Osteoblast (primary cell): ENCODE data around the gene C3orf70. TPM values are rescaled to one million over a fixed set of nuclear protein-coding genes. Genes with fewer than 3 reads are reported as not detected.

Source experiments
- DNase-seq: peaks from one replicate; pipeline ENCODE4 v3.0.0; 2011; ENCODE audit warnings: low spot score, mixed read lengths; ENCODE audit not compliant: insufficient read length; ENCODE audit errors: missing footprints
- H2AFZ ChIP-seq: 2 replicates; pipeline ENCODE4 v1.6.0; 2011; ENCODE audit warnings: mild to moderate bottlenecking, low read length
- H3K27ac ChIP-seq: 2 replicates; pipeline ENCODE4 v1.5.1; 2011; ENCODE audit warnings: mild to moderate bottlenecking, low read depth, low read length, moderate library complexity
- H3K27me3 ChIP-seq: 2 replicates; pipeline ENCODE4 v1.6.0; 2012; ENCODE audit warnings: mild to moderate bottlenecking, control low read depth, inconsistent platforms, low read length, moderate library complexity; ENCODE audit not compliant: insufficient read depth
- H3K36me3 ChIP-seq: 2 replicates; pipeline ENCODE4 v1.5.1; 2011; ENCODE audit warnings: mild to moderate bottlenecking, low read length, control low read depth, moderate library complexity; ENCODE audit not compliant: insufficient read depth
- H3K4me1 ChIP-seq: 2 replicates; pipeline ENCODE4 v1.5.1; 2011; ENCODE audit warnings: mild to moderate bottlenecking, low read length, control low read depth, moderate library complexity; ENCODE audit not compliant: insufficient read depth
- H3K4me2 ChIP-seq: 2 replicates; pipeline ENCODE4 v1.6.0; 2011; ENCODE audit warnings: mild to moderate bottlenecking, low read length; ENCODE audit not compliant: insufficient read depth
- H3K4me3 ChIP-seq: fragments of 200-600 bp; sonication (generic); 3 replicates; pipeline ENCODE4 v1.5.1; 2012; ENCODE audit warnings: mild to moderate bottlenecking, low read length, inconsistent platforms; ENCODE audit not compliant: insufficient read depth
- H3K79me2 ChIP-seq: 2 replicates; pipeline ENCODE4 v1.6.0; 2012; ENCODE audit warnings: mild to moderate bottlenecking, low read length, control low read depth, inconsistent platforms; ENCODE audit not compliant: insufficient read depth
- H3K9me3 ChIP-seq: 2 replicates; pipeline ENCODE4 v1.5.1; 2011; ENCODE audit warnings: low read depth, low read length, control low read depth
- H4K20me1 ChIP-seq: 2 replicates; pipeline ENCODE4 v1.6.0; 2012; ENCODE audit warnings: mild to moderate bottlenecking, low read length, control low read depth; ENCODE audit not compliant: insufficient read depth
- total RNA-seq: library from RNA; depleted of rRNA; stranded (reverse); fragments of >200 nt; gene quantifications from 2 replicates; pipeline ENCODE4 v1.2.3, GENCODE V29; 2012
- TF ChIP-seq, protein P1 (sequence below): IDR thresholded peaks from 2 replicates; pipeline ENCODE4 v1.5.1; 2011; ENCODE audit warnings: mild to moderate bottlenecking, low read depth, low read length, moderate library complexity; ENCODE audit errors: extremely low read depth

C3orf70 gene, protein sequence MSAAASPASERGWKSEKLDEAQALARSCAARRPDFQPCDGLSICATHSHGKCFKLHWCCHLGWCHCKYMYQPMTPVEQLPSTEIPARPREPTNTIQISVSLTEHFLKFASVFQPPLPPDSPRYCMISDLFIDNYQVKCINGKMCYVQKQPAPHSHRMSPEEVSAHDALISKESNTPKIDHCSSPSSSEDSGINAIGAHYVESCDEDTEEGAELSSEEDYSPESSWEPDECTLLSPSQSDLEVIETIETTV
- 1.4 and 1.5 TPM in 2 replicates for total RNA-seq

DNA sequence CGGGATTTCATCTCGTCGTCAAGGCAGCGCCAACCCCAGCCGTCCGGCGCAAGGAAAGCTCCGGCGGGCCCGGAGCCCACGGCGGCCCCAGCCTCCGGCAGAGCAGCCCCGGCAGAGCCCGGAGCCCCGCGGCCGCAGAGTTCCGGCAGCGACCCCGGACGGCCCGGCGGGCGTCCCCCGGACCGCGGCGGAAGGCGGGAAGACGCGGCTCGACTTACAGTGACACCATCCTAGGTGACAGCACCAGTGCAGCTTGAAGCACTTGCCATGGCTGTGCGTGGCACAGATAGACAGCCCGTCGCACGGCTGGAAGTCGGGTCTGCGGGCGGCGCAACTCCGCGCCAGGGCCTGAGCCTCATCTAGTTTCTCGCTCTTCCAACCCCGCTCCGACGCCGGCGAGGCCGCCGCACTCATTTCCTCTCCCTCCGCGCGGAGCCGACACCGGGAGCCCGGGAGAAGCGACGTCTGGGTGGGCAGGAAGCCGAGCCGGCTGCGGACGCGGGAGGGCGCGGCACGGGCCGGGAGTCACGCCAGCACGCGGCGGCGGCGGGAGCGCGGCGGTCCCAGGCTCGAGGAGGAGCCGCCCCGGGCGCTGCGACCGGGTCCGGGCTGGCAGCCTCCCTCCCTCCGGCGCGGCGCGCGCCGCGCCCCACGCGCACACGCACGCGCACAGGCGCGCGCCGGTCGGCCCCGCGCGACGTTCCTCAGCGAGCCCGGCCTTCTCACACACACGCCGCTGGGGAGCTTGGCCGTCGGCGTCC, at the start of gene C3orf70:
Gene C3orf70 (minus strand): TSS at position 651 of the 761 bp plus-strand sequence. CDS start 237 bp downstream, at position 414.
- Histone ChIP-seq H3K4me3 (peak within 1 kb of the TSS; percentile 65), H3K36me3 (no peaks in the 10 kb centered on the region), H3K4me1 (peaks cover 4% of the 10 kb centered on the region), H2AFZ (peak within 1 kb of the TSS; percentile 85), H3K27ac (no peak within 1 kb of the TSS), H3K4me2 (peak within 1 kb of the TSS; percentile 82), H3K79me2 (no peaks in the 10 kb centered on the region), H4K20me1 (no peaks in the 10 kb centered on the region), H3K9me3 (no peaks in the 10 kb centered on the region), H3K27me3 (peaks cover 74% of the 10 kb centered on the region)
- peak; percentile 92 for DNase-seq
- TF ChIP-seq, protein P1, sequence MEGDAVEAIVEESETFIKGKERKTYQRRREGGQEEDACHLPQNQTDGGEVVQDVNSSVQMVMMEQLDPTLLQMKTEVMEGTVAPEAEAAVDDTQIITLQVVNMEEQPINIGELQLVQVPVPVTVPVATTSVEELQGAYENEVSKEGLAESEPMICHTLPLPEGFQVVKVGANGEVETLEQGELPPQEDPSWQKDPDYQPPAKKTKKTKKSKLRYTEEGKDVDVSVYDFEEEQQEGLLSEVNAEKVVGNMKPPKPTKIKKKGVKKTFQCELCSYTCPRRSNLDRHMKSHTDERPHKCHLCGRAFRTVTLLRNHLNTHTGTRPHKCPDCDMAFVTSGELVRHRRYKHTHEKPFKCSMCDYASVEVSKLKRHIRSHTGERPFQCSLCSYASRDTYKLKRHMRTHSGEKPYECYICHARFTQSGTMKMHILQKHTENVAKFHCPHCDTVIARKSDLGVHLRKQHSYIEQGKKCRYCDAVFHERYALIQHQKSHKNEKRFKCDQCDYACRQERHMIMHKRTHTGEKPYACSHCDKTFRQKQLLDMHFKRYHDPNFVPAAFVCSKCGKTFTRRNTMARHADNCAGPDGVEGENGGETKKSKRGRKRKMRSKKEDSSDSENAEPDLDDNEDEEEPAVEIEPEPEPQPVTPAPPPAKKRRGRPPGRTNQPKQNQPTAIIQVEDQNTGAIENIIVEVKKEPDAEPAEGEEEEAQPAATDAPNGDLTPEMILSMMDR: no peak

DNA sequence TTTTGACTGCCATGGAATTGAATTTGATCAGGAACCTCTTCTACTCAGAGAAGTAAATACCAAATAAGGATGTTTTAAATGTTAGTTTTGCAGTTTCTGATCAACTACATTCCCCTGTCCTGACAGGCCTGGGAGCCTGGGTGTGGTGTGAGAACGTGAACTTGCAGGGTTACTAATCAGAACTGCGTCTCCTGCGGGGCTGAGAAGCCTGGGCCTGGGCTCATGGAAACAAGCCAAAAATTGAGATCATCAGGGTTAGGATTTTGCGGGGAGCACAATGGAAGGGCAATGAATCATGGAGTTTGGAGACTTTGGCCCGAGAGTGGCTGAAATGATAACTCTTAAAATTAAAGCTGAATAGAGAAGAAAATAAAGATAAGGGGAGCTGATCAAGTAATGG, 47.8 kb upstream of the C3orf70 start:
- Histone ChIP-seq H4K20me1 (no peaks in the 10 kb centered on the region), H3K9me3 (no peaks in the 10 kb centered on the region)
- peak; percentile 88 for DNase-seq

DNA sequence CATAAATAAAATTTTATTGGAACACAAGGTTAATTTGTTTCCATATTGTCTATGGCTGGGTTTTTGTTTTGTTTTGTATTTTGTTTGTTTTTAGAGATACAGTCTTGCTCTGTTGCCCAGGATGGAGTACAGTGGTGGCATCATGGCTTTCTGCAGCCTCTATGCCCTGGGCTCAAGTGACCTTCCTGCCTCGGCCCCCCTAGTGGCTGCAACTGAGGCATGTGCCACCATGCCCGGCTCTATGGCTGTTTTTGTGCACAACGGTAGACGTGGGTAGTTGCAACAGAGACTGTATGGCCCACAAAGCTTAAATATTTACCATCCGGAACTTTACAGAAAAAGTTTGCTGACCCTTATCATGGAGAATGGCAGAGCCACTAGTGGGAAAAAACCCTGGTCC, 46.8 kb upstream of the C3orf70 start:
- TF ChIP-seq, protein P1: no peak

More for the DNA sequence above, 47.8 kb upstream of the C3orf70 start:
- Histone ChIP-seq H3K79me2 (no peaks in the 10 kb centered on the region), H3K36me3 (no peaks in the 10 kb centered on the region), H2AFZ (peak overlapping the region; percentile 75), H3K4me2 (no peak overlapping the region), H3K4me3 (no peak overlapping the region), H3K27me3 (no peaks in the 10 kb centered on the region), H3K27ac (peak overlapping the region; percentile 60), H3K4me1 (peaks cover 10% of the 10 kb centered on the region)
- TF ChIP-seq, protein P1: no peak

DNA sequence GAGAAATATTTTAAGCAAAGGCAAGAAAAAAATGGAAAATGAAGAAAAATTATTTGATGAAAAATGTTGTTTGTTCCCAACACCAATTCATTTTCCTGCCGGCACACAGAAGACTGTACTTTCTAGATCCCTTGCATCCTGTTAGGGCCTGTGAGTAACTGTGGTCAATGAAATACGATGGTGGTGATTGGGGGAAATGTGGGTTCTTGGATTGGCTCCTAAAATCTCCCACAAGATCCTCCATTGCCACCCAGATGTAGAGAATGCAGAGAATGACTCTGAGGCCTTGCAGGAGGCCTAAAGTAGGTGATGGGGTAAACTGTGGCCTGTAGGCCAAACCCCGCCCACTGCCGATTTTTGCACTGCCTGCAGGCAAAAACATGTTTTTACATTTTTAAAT, 46.3 kb upstream of the C3orf70 start:
- Histone ChIP-seq H4K20me1 (no peaks in the 10 kb centered on the region), H3K27me3 (no peaks in the 10 kb centered on the region), H3K4me1 (peaks cover 10% of the 10 kb centered on the region), H3K9me3 (no peaks in the 10 kb centered on the region), H3K36me3 (no peaks in the 10 kb centered on the region), H2AFZ (peak overlapping the region; percentile 6), H3K4me3 (no peak overlapping the region), H3K27ac (no peak overlapping the region), H3K79me2 (no peaks in the 10 kb centered on the region), H3K4me2 (no peak overlapping the region)
- TF ChIP-seq, protein P1: no peak
- no peak for DNase-seq

More for the DNA sequence above, 46.8 kb upstream of the C3orf70 start:
- no peak for DNase-seq
- Histone ChIP-seq H4K20me1 (no peaks in the 10 kb centered on the region), H2AFZ (no peak overlapping the region), H3K79me2 (no peaks in the 10 kb centered on the region), H3K27ac (no peak overlapping the region), H3K27me3 (no peaks in the 10 kb centered on the region), H3K9me3 (no peaks in the 10 kb centered on the region), H3K4me1 (peaks cover 10% of the 10 kb centered on the region), H3K36me3 (no peaks in the 10 kb centered on the region), H3K4me2 (no peak overlapping the region), H3K4me3 (no peak overlapping the region)
